ENCODE data around the gene HS3ST3A1. TPM values are rescaled to one million over a fixed set of nuclear protein-coding genes. Genes with fewer than 3 reads are reported as not detected.

Gene HS3ST3A1
- total RNA-seq, 1 experiment from 2014 or later: not detected

DNA sequence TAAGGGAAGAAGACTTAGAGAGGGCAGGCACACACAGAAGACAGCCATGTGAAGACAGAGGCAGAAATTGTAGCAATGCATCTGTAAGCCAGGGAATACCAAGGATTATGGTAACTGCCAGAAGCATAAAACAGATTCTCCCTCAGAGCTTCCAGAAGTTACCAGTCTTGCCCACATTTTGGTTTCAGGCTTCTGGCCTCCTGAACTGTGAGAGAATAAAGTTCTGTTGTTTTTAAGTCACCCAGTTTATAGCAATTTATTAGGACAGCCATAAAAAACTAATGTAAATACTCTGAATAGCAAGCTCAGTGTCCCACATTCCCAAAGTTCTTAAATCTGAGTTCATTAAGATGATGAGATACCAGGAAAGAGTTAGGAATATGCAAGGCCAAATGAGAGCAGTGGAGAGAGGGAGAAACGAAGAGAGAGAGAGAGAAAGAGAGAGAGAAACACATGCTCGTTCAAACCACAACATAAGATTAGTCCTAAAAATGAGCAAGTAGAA, 123.4 kb downstream of the HS3ST3A1 start:
- H3K79me2 ChIP-seq (ENCODE audit: insufficient read depth, low read length): no peaks in the 10 kb centered on the region
- no peaks in the 10 kb centered on the region for H3K36me3 ChIP-seq (ENCODE audit: control insufficient read depth in 1 of 2, insufficient read depth in 2 of 2, low read length in 2 of 2)
- no TSS peak for BruUV-seq (replicated peaks)
- no peaks in the 10 kb centered on the region for H4K20me1 ChIP-seq (ENCODE audit: insufficient read depth)
- H3K4me3 ChIP-seq (replicated peaks in 1 of 2; ENCODE audit: low read depth in 1 of 2, low read length in 2 of 2): no peak overlapping the region
- intact Hi-C loops (cut with micrococcal nuclease): no loop called here
- ChIA-PET RAD21 (ENCODE audit: low non-redundant PET in 1 of 2, low total read pairs in 2 of 2, uncharacterized antibody in 2 of 2, unreplicated experiment in 2 of 2) (no interaction called here), POLR2A (no interaction called here), CTCF (no interaction called here)
- no peak overlapping the region for H3K9ac ChIP-seq (ENCODE audit: low read length)
- no peaks in the 10 kb centered on the region for H3K27me3 ChIP-seq (ENCODE audit: insufficient read depth, low read length)
- H2AFZ ChIP-seq (ENCODE audit: low read depth, low read length, poor library complexity, severe bottlenecking): no peak overlapping the region
- ATAC-seq (no peak), DNase-seq (ENCODE audit: low read depth, low spot score) (no peak)
- no peaks in the 10 kb centered on the region for H3K4me1 ChIP-seq (ENCODE audit: control insufficient read depth in 1 of 2, insufficient read depth in 2 of 2, low read length in 2 of 2)
- TF ChIP-seq POLR2AphosphoS5 (IDR thresholded peaks at IDR 0.05; ENCODE audit: low read depth, low read length) (no peak), EZH2phosphoT487 (IDR thresholded peaks at IDR 0.05; ENCODE audit: borderline replicate concordance) (no peak), SRF (IDR thresholded peaks at IDR 0.05; ENCODE audit: low read depth) (no peak), POLR2A (IDR thresholded peaks at IDR 0.05; ENCODE audit: borderline replicate concordance, extremely low read depth, insufficient read depth, insufficient read length) (no peak), YY1 (IDR thresholded peaks at IDR 0.05; ENCODE audit: extremely low read depth, insufficient replicate concordance, low read depth, low read length) (no peak), ELF1 (IDR thresholded peaks at IDR 0.05; ENCODE audit: borderline replicate concordance, low read depth) (no peak), SIN3A (IDR thresholded peaks at IDR 0.05; ENCODE audit: low read depth) (no peak), CEBPB (IDR thresholded peaks at IDR 0.05; ENCODE audit: low read depth) (no peak), MAX (IDR thresholded peaks at IDR 0.05) (no peak)
- no peak overlapping the region for H3K4me2 ChIP-seq (ENCODE audit: low read length)
- no peaks in the 10 kb centered on the region for H3K9me2 ChIP-seq (ENCODE audit: insufficient read depth)
- peaks cover 0 to 5% of the 10 kb centered on the region in 2 experiments; a peak in 1 of 4 replicates for H3K9me3 ChIP-seq (ENCODE audit: control insufficient read depth in 1 of 2, insufficient read depth in 1 of 2, low read depth in 1 of 2, low read length in 2 of 2)
- H3K27ac ChIP-seq (ENCODE audit: low read depth, low read length): no peak overlapping the region

DNA sequence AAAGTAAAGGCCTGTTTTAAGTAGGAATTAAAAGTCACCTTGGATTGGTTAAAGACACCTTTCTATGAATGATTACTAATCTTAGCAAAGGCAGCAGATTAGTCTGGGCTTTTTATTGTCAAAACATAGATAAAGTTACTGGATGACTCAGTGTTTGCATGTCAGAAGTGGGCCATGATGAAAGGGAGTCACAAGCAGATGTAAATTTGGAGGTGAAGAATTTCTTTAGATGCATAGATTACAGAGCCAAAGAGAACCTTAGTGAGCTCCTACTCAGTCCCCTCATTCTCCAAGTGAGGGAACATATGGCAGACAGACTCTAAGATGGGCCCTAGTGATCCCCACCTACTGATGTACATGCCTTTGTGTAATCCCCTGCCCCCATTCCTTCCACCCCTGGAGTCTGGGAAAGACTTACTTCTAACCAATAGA, 124.5 kb downstream of the HS3ST3A1 start:
- Histone ChIP-seq H3K36me3 (ENCODE audit: control insufficient read depth in 1 of 2, insufficient read depth in 2 of 2, low read length in 2 of 2) (no peaks in the 10 kb centered on the region), H2AFZ (ENCODE audit: low read depth, low read length, poor library complexity, severe bottlenecking) (no peak overlapping the region), H4K20me1 (ENCODE audit: insufficient read depth) (no peaks in the 10 kb centered on the region), H3K4me1 (ENCODE audit: control insufficient read depth in 1 of 2, insufficient read depth in 2 of 2, low read length in 2 of 2) (no peaks in the 10 kb centered on the region), H3K9me3 (ENCODE audit: control insufficient read depth in 1 of 2, insufficient read depth in 1 of 2, low read depth in 1 of 2, low read length in 2 of 2) (peaks cover 0 to 5% of the 10 kb centered on the region in 2 experiments; a peak in 1 of 4 replicates), H3K9me2 (ENCODE audit: insufficient read depth) (no peaks in the 10 kb centered on the region), H3K27ac (ENCODE audit: low read depth, low read length) (no peak overlapping the region), H3K79me2 (ENCODE audit: insufficient read depth, low read length) (no peaks in the 10 kb centered on the region), H3K27me3 (ENCODE audit: insufficient read depth, low read length) (no peaks in the 10 kb centered on the region), H3K4me2 (ENCODE audit: low read length) (no peak overlapping the region), H3K4me3 (replicated peaks in 1 of 2; ENCODE audit: low read depth in 1 of 2, low read length in 2 of 2) (no peak overlapping the region), H3K9ac (ENCODE audit: low read length) (no peak overlapping the region)
- TF ChIP-seq SIN3A (IDR thresholded peaks at IDR 0.05; ENCODE audit: low read depth): no peak
- no peak for TF ChIP-seq POLR2A (IDR thresholded peaks at IDR 0.05; ENCODE audit: borderline replicate concordance, extremely low read depth, insufficient read depth, insufficient read length)
- DNase-seq (ENCODE audit: low read depth, low spot score) (no peak), ATAC-seq (no peak)
- intact Hi-C loops (cut with micrococcal nuclease): no loop called here
- no TSS peak for BruUV-seq (replicated peaks)
- ChIA-PET CTCF (no interaction called here), RAD21 (ENCODE audit: low non-redundant PET in 1 of 2, low total read pairs in 2 of 2, uncharacterized antibody in 2 of 2, unreplicated experiment in 2 of 2) (no interaction called here), POLR2A (no interaction called here)
